Measurements from ENCODE around the gene LIMCH1. TPM values are rescaled to one million over a fixed set of nuclear protein-coding genes. Genes with fewer than 3 reads are reported as not detected.

LIMCH1 gene
- polyA plus RNA-seq, 1 of the 3 experiments (the other 2 are of a cell fraction) = 1.2 TPM

DNA sequence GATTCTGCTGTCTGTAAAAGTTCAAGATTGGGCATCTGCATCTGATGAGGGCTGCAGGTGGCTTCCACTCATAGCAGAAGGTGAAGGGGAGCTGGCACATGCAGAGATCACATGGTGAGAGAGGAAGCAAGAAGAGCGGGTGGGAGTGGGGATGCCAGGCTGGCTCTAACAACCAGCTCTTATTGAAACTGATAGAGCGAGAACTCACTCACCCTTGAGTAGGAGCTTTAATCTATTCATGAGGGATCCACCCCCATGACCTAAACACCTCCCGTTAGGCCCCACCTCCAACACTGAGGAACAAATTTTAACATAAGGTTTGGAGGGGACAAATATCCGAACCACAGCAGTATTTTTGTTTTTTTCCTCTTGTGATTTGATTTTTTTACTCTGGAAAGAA, 164.8 kb downstream of the LIMCH1 start:
- Histone ChIP-seq H2AFZ (ENCODE audit: low read depth) (no peak overlapping the region), H3K4me3 (ENCODE audit: low read depth in 2 of 2, low read length in 1 of 2) (no peak overlapping the region), H3K27ac (ENCODE audit: low read depth in 2 of 2, low read length in 1 of 2) (no peak overlapping the region), H4K20me1 (ENCODE audit: insufficient read depth) (no peaks in the 10 kb centered on the region), H3K9me2 (no peaks in the 10 kb centered on the region), H3K4me2 (no peak overlapping the region), H3F3A (replicated peaks; ENCODE audit: insufficient read depth) (no peaks in the 10 kb centered on the region), H3K79me2 (ENCODE audit: insufficient read depth) (no peaks in the 10 kb centered on the region), H3K4me1 (ENCODE audit: control insufficient read depth in 1 of 2, insufficient read depth in 2 of 2, low read depth in 1 of 2, low read length in 1 of 2) (no peaks in the 10 kb centered on the region), H3K27me3 (ENCODE audit: insufficient read depth) (no peaks in the 10 kb centered on the region), H3K9ac (no peak overlapping the region), H3K36me3 (replicated peaks in 1 of 2; ENCODE audit: control insufficient read depth in 1 of 2, insufficient read depth in 2 of 2, low read length in 1 of 2) (no peaks in the 10 kb centered on the region), H3K9me3 (no peaks in the 10 kb centered on the region)
- CTCF ChIA-PET = interaction anchor here (1.0 to 2.7 kb wide), 3 partner anchors 9 to 185 kb away, joined by 3 to 11 read pairs (median 5); no protein-coding TSS in a partner anchor
- no peak for TF ChIP-seq TCF12 (IDR thresholded peaks at IDR 0.05)
- TF ChIP-seq, protein P1, sequence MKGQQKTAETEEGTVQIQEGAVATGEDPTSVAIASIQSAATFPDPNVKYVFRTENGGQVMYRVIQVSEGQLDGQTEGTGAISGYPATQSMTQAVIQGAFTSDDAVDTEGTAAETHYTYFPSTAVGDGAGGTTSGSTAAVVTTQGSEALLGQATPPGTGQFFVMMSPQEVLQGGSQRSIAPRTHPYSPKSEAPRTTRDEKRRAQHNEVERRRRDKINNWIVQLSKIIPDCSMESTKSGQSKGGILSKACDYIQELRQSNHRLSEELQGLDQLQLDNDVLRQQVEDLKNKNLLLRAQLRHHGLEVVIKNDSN (IDR thresholded peaks at IDR 0.05; ENCODE audit: borderline replicate concordance, low read depth) = no peak
- TF ChIP-seq TEAD4 (IDR thresholded peaks at IDR 0.05; ENCODE audit: borderline replicate concordance, insufficient read depth) = no peak
- TF ChIP-seq, protein P2, sequence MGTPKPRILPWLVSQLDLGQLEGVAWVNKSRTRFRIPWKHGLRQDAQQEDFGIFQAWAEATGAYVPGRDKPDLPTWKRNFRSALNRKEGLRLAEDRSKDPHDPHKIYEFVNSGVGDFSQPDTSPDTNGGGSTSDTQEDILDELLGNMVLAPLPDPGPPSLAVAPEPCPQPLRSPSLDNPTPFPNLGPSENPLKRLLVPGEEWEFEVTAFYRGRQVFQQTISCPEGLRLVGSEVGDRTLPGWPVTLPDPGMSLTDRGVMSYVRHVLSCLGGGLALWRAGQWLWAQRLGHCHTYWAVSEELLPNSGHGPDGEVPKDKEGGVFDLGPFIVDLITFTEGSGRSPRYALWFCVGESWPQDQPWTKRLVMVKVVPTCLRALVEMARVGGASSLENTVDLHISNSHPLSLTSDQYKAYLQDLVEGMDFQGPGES (IDR thresholded peaks at IDR 0.05; ENCODE audit: low read depth, low read length) = no peak
- TF ChIP-seq, protein P3, sequence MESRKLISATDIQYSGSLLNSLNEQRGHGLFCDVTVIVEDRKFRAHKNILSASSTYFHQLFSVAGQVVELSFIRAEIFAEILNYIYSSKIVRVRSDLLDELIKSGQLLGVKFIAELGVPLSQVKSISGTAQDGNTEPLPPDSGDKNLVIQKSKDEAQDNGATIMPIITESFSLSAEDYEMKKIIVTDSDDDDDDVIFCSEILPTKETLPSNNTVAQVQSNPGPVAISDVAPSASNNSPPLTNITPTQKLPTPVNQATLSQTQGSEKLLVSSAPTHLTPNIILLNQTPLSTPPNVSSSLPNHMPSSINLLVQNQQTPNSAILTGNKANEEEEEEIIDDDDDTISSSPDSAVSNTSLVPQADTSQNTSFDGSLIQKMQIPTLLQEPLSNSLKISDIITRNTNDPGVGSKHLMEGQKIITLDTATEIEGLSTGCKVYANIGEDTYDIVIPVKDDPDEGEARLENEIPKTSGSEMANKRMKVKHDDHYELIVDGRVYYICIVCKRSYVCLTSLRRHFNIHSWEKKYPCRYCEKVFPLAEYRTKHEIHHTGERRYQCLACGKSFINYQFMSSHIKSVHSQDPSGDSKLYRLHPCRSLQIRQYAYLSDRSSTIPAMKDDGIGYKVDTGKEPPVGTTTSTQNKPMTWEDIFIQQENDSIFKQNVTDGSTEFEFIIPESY (IDR thresholded peaks at IDR 0.05; ENCODE audit: borderline replicate concordance, low read depth) = no peak
- TF ChIP-seq YY1 (IDR thresholded peaks at IDR 0.05; ENCODE audit: low read depth) = no peak
- no peak for TF ChIP-seq RAD21 (IDR thresholded peaks at IDR 0.05; ENCODE audit: low read length)
- no peak for TF ChIP-seq FOXM1 (IDR thresholded peaks at IDR 0.05; ENCODE audit: low read depth)
- TF ChIP-seq FOXJ3 (CRISPR knock-in tag; IDR thresholded peaks at IDR 0.05) = no peak
- no peak for TF ChIP-seq GATA2 (CRISPR knock-in tag; IDR thresholded peaks at IDR 0.05)
- no peak for TF ChIP-seq FOSL2 (IDR thresholded peaks at IDR 0.05; ENCODE audit: borderline replicate concordance, low read depth)
- TF ChIP-seq ELF1 (IDR thresholded peaks at IDR 0.05) = no peak
- TF ChIP-seq MXI1 (IDR thresholded peaks at IDR 0.05; ENCODE audit: low read depth, low read length) = no peak
- TF ChIP-seq, protein P4, sequence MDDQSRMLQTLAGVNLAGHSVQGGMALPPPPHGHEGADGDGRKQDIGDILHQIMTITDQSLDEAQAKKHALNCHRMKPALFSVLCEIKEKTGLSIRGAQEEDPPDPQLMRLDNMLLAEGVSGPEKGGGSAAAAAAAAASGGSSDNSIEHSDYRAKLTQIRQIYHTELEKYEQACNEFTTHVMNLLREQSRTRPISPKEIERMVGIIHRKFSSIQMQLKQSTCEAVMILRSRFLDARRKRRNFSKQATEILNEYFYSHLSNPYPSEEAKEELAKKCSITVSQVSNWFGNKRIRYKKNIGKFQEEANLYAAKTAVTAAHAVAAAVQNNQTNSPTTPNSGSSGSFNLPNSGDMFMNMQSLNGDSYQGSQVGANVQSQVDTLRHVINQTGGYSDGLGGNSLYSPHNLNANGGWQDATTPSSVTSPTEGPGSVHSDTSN (IDR thresholded peaks at IDR 0.05) = no peak
- no peak for TF ChIP-seq EZH2phosphoT487 (IDR thresholded peaks at IDR 0.05; ENCODE audit: borderline replicate concordance, low read depth)
- TF ChIP-seq JUND (IDR thresholded peaks at IDR 0.05) = no peak
- TF ChIP-seq, protein P5, sequence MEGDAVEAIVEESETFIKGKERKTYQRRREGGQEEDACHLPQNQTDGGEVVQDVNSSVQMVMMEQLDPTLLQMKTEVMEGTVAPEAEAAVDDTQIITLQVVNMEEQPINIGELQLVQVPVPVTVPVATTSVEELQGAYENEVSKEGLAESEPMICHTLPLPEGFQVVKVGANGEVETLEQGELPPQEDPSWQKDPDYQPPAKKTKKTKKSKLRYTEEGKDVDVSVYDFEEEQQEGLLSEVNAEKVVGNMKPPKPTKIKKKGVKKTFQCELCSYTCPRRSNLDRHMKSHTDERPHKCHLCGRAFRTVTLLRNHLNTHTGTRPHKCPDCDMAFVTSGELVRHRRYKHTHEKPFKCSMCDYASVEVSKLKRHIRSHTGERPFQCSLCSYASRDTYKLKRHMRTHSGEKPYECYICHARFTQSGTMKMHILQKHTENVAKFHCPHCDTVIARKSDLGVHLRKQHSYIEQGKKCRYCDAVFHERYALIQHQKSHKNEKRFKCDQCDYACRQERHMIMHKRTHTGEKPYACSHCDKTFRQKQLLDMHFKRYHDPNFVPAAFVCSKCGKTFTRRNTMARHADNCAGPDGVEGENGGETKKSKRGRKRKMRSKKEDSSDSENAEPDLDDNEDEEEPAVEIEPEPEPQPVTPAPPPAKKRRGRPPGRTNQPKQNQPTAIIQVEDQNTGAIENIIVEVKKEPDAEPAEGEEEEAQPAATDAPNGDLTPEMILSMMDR (IDR thresholded peaks at IDR 0.05) = no peak
- TF ChIP-seq, protein P6, sequence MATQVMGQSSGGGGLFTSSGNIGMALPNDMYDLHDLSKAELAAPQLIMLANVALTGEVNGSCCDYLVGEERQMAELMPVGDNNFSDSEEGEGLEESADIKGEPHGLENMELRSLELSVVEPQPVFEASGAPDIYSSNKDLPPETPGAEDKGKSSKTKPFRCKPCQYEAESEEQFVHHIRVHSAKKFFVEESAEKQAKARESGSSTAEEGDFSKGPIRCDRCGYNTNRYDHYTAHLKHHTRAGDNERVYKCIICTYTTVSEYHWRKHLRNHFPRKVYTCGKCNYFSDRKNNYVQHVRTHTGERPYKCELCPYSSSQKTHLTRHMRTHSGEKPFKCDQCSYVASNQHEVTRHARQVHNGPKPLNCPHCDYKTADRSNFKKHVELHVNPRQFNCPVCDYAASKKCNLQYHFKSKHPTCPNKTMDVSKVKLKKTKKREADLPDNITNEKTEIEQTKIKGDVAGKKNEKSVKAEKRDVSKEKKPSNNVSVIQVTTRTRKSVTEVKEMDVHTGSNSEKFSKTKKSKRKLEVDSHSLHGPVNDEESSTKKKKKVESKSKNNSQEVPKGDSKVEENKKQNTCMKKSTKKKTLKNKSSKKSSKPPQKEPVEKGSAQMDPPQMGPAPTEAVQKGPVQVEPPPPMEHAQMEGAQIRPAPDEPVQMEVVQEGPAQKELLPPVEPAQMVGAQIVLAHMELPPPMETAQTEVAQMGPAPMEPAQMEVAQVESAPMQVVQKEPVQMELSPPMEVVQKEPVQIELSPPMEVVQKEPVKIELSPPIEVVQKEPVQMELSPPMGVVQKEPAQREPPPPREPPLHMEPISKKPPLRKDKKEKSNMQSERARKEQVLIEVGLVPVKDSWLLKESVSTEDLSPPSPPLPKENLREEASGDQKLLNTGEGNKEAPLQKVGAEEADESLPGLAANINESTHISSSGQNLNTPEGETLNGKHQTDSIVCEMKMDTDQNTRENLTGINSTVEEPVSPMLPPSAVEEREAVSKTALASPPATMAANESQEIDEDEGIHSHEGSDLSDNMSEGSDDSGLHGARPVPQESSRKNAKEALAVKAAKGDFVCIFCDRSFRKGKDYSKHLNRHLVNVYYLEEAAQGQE (IDR thresholded peaks at IDR 0.05; ENCODE audit: low read depth, low read length) = no peak
- WGBS (ENCODE audit: low lambda C conversion rate) = 57% methylated on average over 4 of the region's 4 CpGs
- POLR2A ChIA-PET = no interaction called here
- DNase-seq = no peak
